Muscle of arm (tissue), 14 donors: ENCODE results near the gene NDUFC2. TPM values are rescaled to one million over a fixed set of nuclear protein-coding genes. Genes with fewer than 3 reads are reported as not detected.
"Not testable (repeated sequence)": the region's sequence is repeated elsewhere in the genome, so short reads cannot be mapped to it uniquely, and the experiment has no call there.

ENCODE experiments used
- DNase-seq: peaks from one replicate; pipeline ENCODE4 v3.0.0-alpha.2; 2013
- long read RNA-seq, 11 donors: transcript quantifications; one replicate each; lab custom pipeline, GENCODE V29; 2026
- polyA plus RNA-seq, 12 donors: library from polyadenylated mRNA; unstranded; fragments of 120-200 nt; gene quantifications; one replicate each; pipeline ENCODE4 v1.2.1, GENCODE V29; 2013; ENCODE audit not compliant: insufficient read length in 12 of 12

The NDUFC2 gene
- 100 to 1,000 TPM in 10 of 12 donors, 10 to 100 TPM in 1, not detected in 1; 85.3 to 176 (median 151) TPM for polyA plus RNA-seq
- long read RNA-seq, donor 1, transcript NDUFC2-201 (3 exons, 2,518 nt), result major isoform, 204 of 261 reads
- long read RNA-seq, donor 1, partial matches to known transcripts, result 55 of 261 reads
- long read RNA-seq, donor 1, other reads (novel, unspliced or antisense), result 0 of 261 reads
- long read RNA-seq, donor 2, transcript NDUFC2-201 (3 exons, 2,518 nt), result major isoform, 199 of 233 reads
- long read RNA-seq, donor 2, partial matches to known transcripts, result 28 of 233 reads
- long read RNA-seq, donor 2, other reads (novel, unspliced or antisense), result 5 of 233 reads
- long read RNA-seq, donor 3, transcript NDUFC2-201 (3 exons, 2,518 nt), result major isoform, 100 of 123 reads
- long read RNA-seq, donor 3, partial matches to known transcripts, result 18 of 123 reads
- long read RNA-seq, donor 3, other reads (novel, unspliced or antisense), result 0 of 123 reads
- long read RNA-seq, donor 4, transcript NDUFC2-201 (3 exons, 2,518 nt), result major isoform, 70 of 79 reads
- long read RNA-seq, donor 4, partial matches to known transcripts, result 8 of 79 reads
- long read RNA-seq, donor 4, other reads (novel, unspliced or antisense), result 0 of 79 reads
- long read RNA-seq, donor 5, result 0 reads
- long read RNA-seq, donor 6, transcript NDUFC2-201 (3 exons, 2,518 nt), result major isoform, 95 of 116 reads
- long read RNA-seq, donor 6, partial matches to known transcripts, result 19 of 116 reads
- long read RNA-seq, donor 6, other reads (novel, unspliced or antisense), result 0 of 116 reads
- long read RNA-seq, donor 7, transcript NDUFC2-201 (3 exons, 2,518 nt), result major isoform, 73 of 94 reads
- long read RNA-seq, donor 7, partial matches to known transcripts, result 14 of 94 reads
- long read RNA-seq, donor 7, other reads (novel, unspliced or antisense), result 7 of 94 reads
- long read RNA-seq, donor 8, transcript NDUFC2-201 (3 exons, 2,518 nt), result major isoform, 203 of 248 reads
- long read RNA-seq, donor 8, partial matches to known transcripts, result 36 of 248 reads
- long read RNA-seq, donor 8, other reads (novel, unspliced or antisense), result 7 of 248 reads
- long read RNA-seq, donor 9, transcript NDUFC2-201 (3 exons, 2,518 nt), result major isoform, 100 of 127 reads
- long read RNA-seq, donor 9, partial matches to known transcripts, result 26 of 127 reads
- long read RNA-seq, donor 9, other reads (novel, unspliced or antisense), result 0 of 127 reads
- long read RNA-seq, donor 10, transcript NDUFC2-201 (3 exons, 2,518 nt), result major isoform, 167 of 187 reads
- long read RNA-seq, donor 10, partial matches to known transcripts, result 18 of 187 reads
- long read RNA-seq, donor 10, other reads (novel, unspliced or antisense), result 0 of 187 reads
- long read RNA-seq, donor 11, transcript NDUFC2-201 (3 exons, 2,518 nt), result major isoform, 166 of 200 reads
- long read RNA-seq, donor 11, partial matches to known transcripts, result 30 of 200 reads
- long read RNA-seq, donor 11, other reads (novel, unspliced or antisense), result 0 of 200 reads

GRCh38 chr11:78079232-78080083 is at the start of gene NDUFC2:
Gene NDUFC2, minus strand, starts transcription at chr11:78079862. Its CDS starts 118 bp downstream, at chr11:78079744.
- DNase-seq, result peak; percentile 92

GRCh38 chr11:78127403-78127802 is 47.7 kb upstream of the NDUFC2 start:
- DNase-seq, result no peak

GRCh38 chr11:78112582-78113275 is 33.1 kb upstream of the NDUFC2 start:
- no peak for DNase-seq

GRCh38 chr11:78111298-78111697 is 31.6 kb upstream of the NDUFC2 start:
- DNase-seq, result no peak

- DNase-seq, result no peak
Measured at GRCh38 chr11:78110830-78111229, 31.2 kb upstream of the NDUFC2 start.

GRCh38 chr11:78110351-78110750 is 30.7 kb upstream of the NDUFC2 start:
- DNase-seq, result no peak

- DNase-seq, result no peak
Measured at GRCh38 chr11:78109081-78110015, 29.7 kb upstream of the NDUFC2 start.

GRCh38 chr11:78100676-78101472 is 21.2 kb upstream of the NDUFC2 start:
- no peak for DNase-seq

- no peak for DNase-seq
Measured at GRCh38 chr11:78100261-78100660, 20.6 kb upstream of the NDUFC2 start.

- no peak for DNase-seq
Measured at GRCh38 chr11:78099666-78100065, 20.0 kb upstream of the NDUFC2 start.

GRCh38 chr11:78097666-78098385 is 18.2 kb upstream of the NDUFC2 start:
- DNase-seq, result no peak

- DNase-seq, result no peak
Measured at GRCh38 chr11:78094250-78094649, 14.6 kb upstream of the NDUFC2 start.

GRCh38 chr11:78086521-78087074 is 6.9 kb upstream of the NDUFC2 start:
- DNase-seq, result not testable (repeated sequence)

GRCh38 chr11:78085972-78086371 is 6.3 kb upstream of the NDUFC2 start:
- DNase-seq, result no peak

GRCh38 chr11:78084506-78084905 is 4.8 kb upstream of the NDUFC2 start:
- DNase-seq, result not testable (repeated sequence)

- DNase-seq, result no peak
Measured at GRCh38 chr11:78083021-78083420, 3.4 kb upstream of the NDUFC2 start.

- DNase-seq, result no peak
Measured at GRCh38 chr11:78082146-78082545, 2.5 kb upstream of the NDUFC2 start.
